GM21576 (cell line): ENCODE data around the gene H2BK1.

Experiments used
- ATAC-seq: cut with Tn5 transposase; IDR thresholded peaks from one replicate; pipeline ENCODE4 v1.9.1; 2021; ENCODE audit warnings: mild to moderate bottlenecking, moderate library complexity; ENCODE audit not compliant: unreplicated experiment

The H2BK1 gene

GRCh38 chr7:151245360-151246101, 35.2 kb upstream of the H2BK1 start:
- peak; percentile 40 for ATAC-seq

- ATAC-seq: no peak
These were observed 34.6 kb upstream of the H2BK1 start for GRCh38 chr7:151244841-151245346.

GRCh38 chr7:151244196-151244840, 34.0 kb upstream of the H2BK1 start:
- no peak for ATAC-seq

GRCh38 chr7:151243408-151244195, 33.3 kb upstream of the H2BK1 start:
- ATAC-seq: no peak

GRCh38 chr7:151243045-151243349, 32.7 kb upstream of the H2BK1 start:
- ATAC-seq: no peak

GRCh38 chr7:151242159-151243044, 32.1 kb upstream of the H2BK1 start:
- ATAC-seq: no peak

GRCh38 chr7:151241755-151242096, 31.4 kb upstream of the H2BK1 start:
- no peak for ATAC-seq

GRCh38 chr7:151240942-151241754, 30.9 kb upstream of the H2BK1 start:
- no peak for ATAC-seq

GRCh38 chr7:151240536-151240935, 30.2 kb upstream of the H2BK1 start:
- no peak for ATAC-seq

- ATAC-seq: no peak
These were observed 29.7 kb upstream of the H2BK1 start for GRCh38 chr7:151239837-151240459.

- no peak for ATAC-seq
These were observed 28.9 kb upstream of the H2BK1 start for GRCh38 chr7:151238924-151239836.

- no peak for ATAC-seq
These were observed 28.0 kb upstream of the H2BK1 start for GRCh38 chr7:151238190-151238810.

GRCh38 chr7:151237244-151238189, 27.2 kb upstream of the H2BK1 start:
- no peak for ATAC-seq

- no peak for ATAC-seq
These were observed 26.1 kb upstream of the H2BK1 start for GRCh38 chr7:151236406-151236805.

- ATAC-seq: no peak
These were observed 25.0 kb upstream of the H2BK1 start for GRCh38 chr7:151235091-151235787.

GRCh38 chr7:151233804-151234203, 23.5 kb upstream of the H2BK1 start:
- ATAC-seq: no peak
